Stimulated activated CD8-positive, alpha-beta memory T cell treated with anti-CD3 and anti-CD28 coated beads, Interleukin-15, amount 100 ng/mL, for 24 hours (primary cell): ENCODE results near the gene OLFML3.

Experiments
- DNase-seq: peaks from one replicate; pipeline ENCODE4 v3.0.0-alpha.2; 2020; ENCODE audit warnings: low read depth

Gene OLFML3

DNA sequence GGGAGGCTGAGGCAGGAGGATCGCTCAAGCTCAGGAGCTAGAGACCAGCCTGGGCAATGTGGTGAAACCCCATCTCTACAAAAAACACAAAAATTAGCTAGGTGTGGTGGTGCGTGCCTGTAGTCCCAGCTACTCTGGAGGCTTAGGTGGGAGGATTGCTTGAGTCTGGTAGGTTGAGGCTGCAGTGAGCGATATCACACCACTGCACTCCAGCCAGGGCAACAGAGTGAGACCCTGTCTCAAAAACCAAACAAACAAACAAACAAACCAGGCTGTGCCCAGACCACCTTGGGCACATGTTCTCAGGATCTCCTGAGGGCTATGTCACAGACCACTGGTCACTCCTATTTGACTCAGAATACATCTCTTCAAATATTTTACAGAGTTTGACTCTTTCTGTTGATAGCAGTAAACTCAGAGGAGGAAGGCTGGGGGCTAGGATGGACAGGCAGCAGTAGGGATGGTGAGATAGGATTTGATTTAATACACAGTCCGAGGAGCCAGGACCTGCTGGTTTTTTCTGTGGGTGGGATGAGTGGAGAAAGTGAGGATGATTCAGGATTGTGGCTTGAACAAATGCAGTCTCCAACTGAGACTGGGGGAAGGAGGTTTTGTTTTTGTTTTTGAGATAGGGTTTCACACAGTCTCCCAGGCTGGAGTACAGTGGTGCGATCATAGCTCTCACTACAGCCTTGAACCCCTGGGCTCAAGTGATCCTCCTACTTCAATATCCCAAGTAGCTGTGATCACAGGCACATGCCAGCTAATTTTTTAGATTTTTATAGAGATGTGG, 46.5 kb downstream of the OLFML3 start:
- DNase-seq: no peak

DNA sequence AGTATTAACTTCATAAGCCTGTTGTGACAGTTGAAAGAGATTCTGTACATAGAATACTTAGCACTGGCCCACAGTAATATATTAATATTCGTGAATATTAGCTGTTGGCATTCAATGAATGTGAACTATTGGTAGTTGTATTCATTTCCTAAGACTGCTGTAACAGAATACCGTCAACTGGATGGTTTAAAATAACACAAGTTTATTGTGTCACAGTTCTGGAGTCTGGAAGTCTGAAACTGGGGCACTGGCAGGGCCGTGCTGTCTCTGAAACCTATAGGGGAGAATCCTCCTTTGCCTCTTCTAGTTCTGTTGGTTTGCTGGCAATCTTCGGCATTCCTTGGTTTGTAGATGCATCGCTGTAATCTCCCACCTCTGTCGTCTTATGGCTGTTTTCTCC, 47.5 kb downstream of the OLFML3 start:
- DNase-seq: no peak
